WERI-Rb-1 (cell line): ENCODE results near the gene ZNF684.
"Not testable (repeated sequence)": the region's sequence is repeated elsewhere in the genome, so short reads cannot be mapped to it uniquely, and the experiment has no call there.

Source experiments
- DNase-seq: peaks from one replicate; pipeline ENCODE4 v3.0.0-alpha.2; 2020
- H3K27ac ChIP-seq: fragments of 250-450 bp; sonication (Bioruptor Pico); 2 replicates; pipeline ENCODE4 v1.5.1; 2020; ENCODE audit warnings: mild to moderate bottlenecking, moderate library complexity
- H3K27me3 ChIP-seq: fragments of 250-450 bp; sonication (Bioruptor Pico); 2 replicates; pipeline ENCODE4 v1.5.1; 2021; ENCODE audit warnings: mild to moderate bottlenecking, low read depth, moderate library complexity; ENCODE audit not compliant: insufficient read depth, severe bottlenecking
- H3K36me3 ChIP-seq: fragments of 250-450 bp; sonication (Bioruptor Pico); 2 replicates; pipeline ENCODE4 v1.5.1; 2020; ENCODE audit warnings: mild to moderate bottlenecking, moderate library complexity
- H3K4me3 ChIP-seq: 2 replicates; pipeline ENCODE4 v1.5.1; 2011; ENCODE audit warnings: low read depth, mild to moderate bottlenecking, control low read depth, low read length
- H3K9me3 ChIP-seq: fragments of 250-450 bp; sonication (Bioruptor Pico); 2 replicates; pipeline ENCODE4 v1.5.1; 2021; ENCODE audit warnings: mild to moderate bottlenecking, moderate library complexity; ENCODE audit not compliant: severe bottlenecking
- TF ChIP-seq, protein P1 (sequence below): IDR thresholded peaks from 2 replicates; pipeline ENCODE4 v1.5.1; 2011; ENCODE audit warnings: low read depth, mild to moderate bottlenecking, control low read depth, inconsistent platforms, low read length

ZNF684 gene

DNA sequence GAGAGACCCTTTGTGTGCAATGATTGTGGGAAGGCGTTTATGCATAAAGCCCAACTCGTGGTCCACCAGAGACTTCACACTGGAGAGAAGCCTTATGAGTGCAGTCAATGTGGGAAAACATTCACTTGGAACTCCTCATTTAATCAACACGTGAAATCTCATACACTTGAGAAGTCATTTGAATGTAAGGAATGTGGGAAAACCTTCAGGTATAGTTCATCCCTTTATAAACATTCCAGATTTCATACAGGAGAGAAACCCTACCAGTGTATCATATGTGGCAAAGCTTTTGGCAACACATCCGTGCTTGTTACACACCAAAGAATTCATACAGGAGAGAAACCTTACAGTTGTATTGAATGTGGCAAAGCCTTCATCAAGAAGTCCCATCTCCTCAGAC is 15.5 kb downstream of the ZNF684 start:
- DNase-seq: no peak
- H3K9me3 ChIP-seq: peaks cover 2% of the 10 kb centered on the region
- H3K27ac ChIP-seq: no peak overlapping the region
- no peaks in the 10 kb centered on the region for H3K27me3 ChIP-seq
- TF ChIP-seq, protein P1, sequence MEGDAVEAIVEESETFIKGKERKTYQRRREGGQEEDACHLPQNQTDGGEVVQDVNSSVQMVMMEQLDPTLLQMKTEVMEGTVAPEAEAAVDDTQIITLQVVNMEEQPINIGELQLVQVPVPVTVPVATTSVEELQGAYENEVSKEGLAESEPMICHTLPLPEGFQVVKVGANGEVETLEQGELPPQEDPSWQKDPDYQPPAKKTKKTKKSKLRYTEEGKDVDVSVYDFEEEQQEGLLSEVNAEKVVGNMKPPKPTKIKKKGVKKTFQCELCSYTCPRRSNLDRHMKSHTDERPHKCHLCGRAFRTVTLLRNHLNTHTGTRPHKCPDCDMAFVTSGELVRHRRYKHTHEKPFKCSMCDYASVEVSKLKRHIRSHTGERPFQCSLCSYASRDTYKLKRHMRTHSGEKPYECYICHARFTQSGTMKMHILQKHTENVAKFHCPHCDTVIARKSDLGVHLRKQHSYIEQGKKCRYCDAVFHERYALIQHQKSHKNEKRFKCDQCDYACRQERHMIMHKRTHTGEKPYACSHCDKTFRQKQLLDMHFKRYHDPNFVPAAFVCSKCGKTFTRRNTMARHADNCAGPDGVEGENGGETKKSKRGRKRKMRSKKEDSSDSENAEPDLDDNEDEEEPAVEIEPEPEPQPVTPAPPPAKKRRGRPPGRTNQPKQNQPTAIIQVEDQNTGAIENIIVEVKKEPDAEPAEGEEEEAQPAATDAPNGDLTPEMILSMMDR: no peak
- H3K4me3 ChIP-seq: no peak overlapping the region
- peaks cover 12% of the 10 kb centered on the region for H3K36me3 ChIP-seq

DNA sequence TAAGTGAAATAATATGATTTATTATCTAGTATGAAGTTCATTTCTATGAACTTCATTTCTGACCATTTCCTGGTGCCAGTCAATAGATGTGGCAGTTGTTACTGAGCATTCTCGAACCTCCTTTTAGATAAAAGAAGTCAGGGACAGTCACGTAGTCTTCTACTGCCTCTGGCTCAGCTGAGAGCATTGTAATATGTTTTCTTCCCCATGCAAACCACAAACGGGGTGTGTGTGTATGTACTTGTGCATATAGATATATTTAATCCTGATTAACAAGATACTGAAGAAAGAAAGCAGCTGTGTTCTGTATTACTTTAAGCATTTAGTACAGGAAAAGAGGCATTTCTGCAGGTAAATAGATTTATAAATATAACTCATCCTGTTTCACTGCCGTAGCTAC is 21.6 kb downstream of the ZNF684 start:
- TF ChIP-seq, protein P1: no peak
- Histone ChIP-seq H3K27me3 (no peaks in the 10 kb centered on the region), H3K27ac (no peak overlapping the region)

DNA sequence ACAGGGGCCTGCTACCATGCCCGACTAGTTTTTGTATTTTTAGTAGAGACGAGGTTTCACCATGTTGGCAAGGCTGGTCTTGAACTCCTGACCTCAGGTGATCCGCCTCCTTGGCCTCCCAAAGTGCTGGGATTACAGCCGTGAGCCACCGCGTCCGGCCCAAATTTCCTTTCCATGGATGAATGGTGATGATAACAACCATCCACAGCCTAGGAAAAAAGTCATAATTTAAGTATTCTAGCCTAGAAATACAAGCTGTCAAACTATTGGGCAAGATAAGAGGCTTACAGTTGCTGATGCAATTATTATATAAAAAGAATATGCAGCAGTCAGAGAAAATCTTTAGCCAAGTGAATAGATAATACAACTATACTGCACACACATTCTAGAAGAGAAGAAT is 23.4 kb downstream of the ZNF684 start:
- H3K27ac ChIP-seq, H3K36me3 ChIP-seq: not testable (repeated sequence)

More for the DNA sequence above, 21.6 kb downstream of the ZNF684 start:
- H3K4me3 ChIP-seq: no peak overlapping the region
- no peak for DNase-seq
- H3K9me3 ChIP-seq: no peaks in the 10 kb centered on the region
- H3K36me3 ChIP-seq: no peaks in the 10 kb centered on the region

DNA sequence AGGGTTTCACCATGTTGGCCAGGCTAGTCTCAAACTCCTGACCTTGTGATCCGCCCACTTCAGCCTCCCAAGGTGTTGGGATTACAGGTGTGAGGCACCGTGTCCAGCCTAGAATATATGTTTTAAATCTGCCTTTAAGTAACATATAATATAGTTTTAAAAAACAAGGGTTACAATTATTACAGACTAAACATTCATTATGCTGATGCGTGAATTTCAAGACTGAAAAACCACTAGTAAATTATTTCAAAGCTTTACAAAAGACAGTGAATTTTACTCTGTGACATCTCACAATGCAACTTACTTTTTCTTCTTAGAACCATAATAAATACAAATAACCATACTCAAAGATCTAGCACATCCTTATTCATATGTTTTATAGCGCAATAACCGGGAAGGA is 24.7 kb downstream of the ZNF684 start:
- H3K4me3 ChIP-seq: no peak overlapping the region
- H3K36me3 ChIP-seq: no peaks in the 10 kb centered on the region
- TF ChIP-seq, protein P1: no peak
- H3K9me3 ChIP-seq: no peaks in the 10 kb centered on the region
- H3K27ac ChIP-seq: no peak overlapping the region
- DNase-seq: no peak
- no peaks in the 10 kb centered on the region for H3K27me3 ChIP-seq

More for the DNA sequence above, 23.4 kb downstream of the ZNF684 start:
- DNase-seq, H3K27me3 ChIP-seq, H3K9me3 ChIP-seq, H3K4me3 ChIP-seq: not testable (repeated sequence)

DNA sequence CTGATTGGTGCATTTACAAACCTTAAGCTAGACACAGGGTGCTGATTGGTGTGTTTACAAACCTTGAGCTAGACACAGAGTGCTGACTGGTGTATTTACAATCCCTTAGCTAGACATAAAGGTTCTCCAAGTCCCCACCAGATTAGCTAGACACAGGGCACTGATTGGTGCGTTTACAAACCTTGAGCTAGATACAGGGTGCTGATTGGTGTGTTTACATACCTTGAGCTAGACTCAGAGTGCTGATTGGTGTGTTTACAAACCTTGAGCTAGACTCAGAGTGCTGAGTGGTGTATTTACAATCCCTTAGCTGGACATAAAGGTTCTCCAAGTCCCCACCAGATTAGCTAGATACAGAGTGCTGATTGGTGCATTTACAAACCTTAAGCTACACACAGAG is 26.8 kb downstream of the ZNF684 start:
- not testable (repeated sequence) for H3K27ac ChIP-seq, H3K36me3 ChIP-seq, H3K9me3 ChIP-seq, DNase-seq, H3K27me3 ChIP-seq, H3K4me3 ChIP-seq

DNA sequence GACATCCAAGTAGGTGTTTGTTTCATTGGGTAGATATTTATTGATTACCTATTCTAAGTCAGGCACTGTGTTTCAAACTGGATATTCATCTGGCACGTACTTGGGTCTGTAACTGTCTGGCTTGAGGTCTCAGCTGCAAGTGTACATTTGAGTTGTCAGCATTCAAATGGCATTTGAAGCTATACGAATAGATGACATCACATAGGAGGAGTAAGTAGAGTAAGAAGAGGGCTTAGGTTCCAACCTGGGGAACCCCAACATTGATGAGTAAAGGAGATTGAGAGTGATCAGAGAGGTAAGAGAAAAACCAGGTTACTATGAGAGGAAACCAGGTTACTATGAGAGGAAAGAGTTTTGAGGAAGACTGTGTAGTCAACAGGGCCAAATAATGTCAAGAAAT is 30.7 kb downstream of the ZNF684 start:
- no peak overlapping the region for H3K27ac ChIP-seq
- no peak overlapping the region for H3K4me3 ChIP-seq
- no peaks in the 10 kb centered on the region for H3K9me3 ChIP-seq
- no peaks in the 10 kb centered on the region for H3K36me3 ChIP-seq
- no peaks in the 10 kb centered on the region for H3K27me3 ChIP-seq
- TF ChIP-seq, protein P1: no peak
- DNase-seq: no peak

DNA sequence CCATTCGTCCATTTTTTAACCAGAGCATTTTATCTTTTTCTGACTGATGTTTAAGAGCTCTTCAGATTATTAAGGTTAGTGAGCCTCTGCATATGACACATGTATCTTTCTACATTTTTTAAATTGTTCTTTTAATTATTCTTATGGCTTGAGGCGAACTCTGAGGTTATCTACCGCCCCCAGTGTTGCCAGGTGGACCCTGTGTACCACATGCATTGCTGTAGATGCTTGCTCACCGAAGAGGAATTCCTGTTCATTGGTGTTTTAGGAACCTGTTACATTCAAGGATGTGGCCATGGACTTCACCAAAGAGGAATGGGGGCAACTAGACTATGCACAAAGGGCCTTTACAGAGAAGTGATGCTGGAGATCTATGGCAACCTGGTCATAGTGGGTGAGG is 31.8 kb downstream of the ZNF684 start:
- no peak for DNase-seq
- no peaks in the 10 kb centered on the region for H3K27me3 ChIP-seq
- no peaks in the 10 kb centered on the region for H3K9me3 ChIP-seq
- H3K36me3 ChIP-seq: no peaks in the 10 kb centered on the region
- H3K27ac ChIP-seq: no peak overlapping the region
- no peak overlapping the region for H3K4me3 ChIP-seq
- TF ChIP-seq, protein P1: no peak
